ENCODE measurements around the gene CSMD2.
"Not testable (repeated sequence)": the region's sequence is repeated elsewhere in the genome, so short reads cannot be mapped to it uniquely, and the experiment has no call there.

CSMD2 gene

GRCh38 chr1:34024485-34024884, 140.5 kb downstream of the CSMD2 start:
- TF ChIP-seq CTCF (IDR thresholded peaks at IDR 0.05; ENCODE audit: low read depth, low read length): no peak
- in situ Hi-C loops (cut with HindIII; ENCODE audit: low sequenced_read_pairs): no loop called here
- H3K4me3 ChIP-seq (ENCODE audit: low read depth, low read length): no peak overlapping the region
- DNase-seq (ENCODE audit: low read depth, low spot score): no peak

- in situ Hi-C loops (cut with HindIII; ENCODE audit: low sequenced_read_pairs): no loop called here
- no peak for TF ChIP-seq CTCF (IDR thresholded peaks at IDR 0.05; ENCODE audit: low read depth, low read length)
- H3K4me3 ChIP-seq (ENCODE audit: low read depth, low read length): no peak overlapping the region
- no peak for DNase-seq (ENCODE audit: low read depth, low spot score)
Measured at GRCh38 chr1:34019741-34020552, 145.1 kb downstream of the CSMD2 start.

GRCh38 chr1:34018285-34018684, 146.7 kb downstream of the CSMD2 start:
- H3K4me3 ChIP-seq (ENCODE audit: low read depth, low read length): no peak overlapping the region
- TF ChIP-seq CTCF (IDR thresholded peaks at IDR 0.05; ENCODE audit: low read depth, low read length): no peak
- in situ Hi-C loops (cut with HindIII; ENCODE audit: low sequenced_read_pairs): no loop called here
- no peak for DNase-seq (ENCODE audit: low read depth, low spot score)

GRCh38 chr1:34016281-34016680, 148.7 kb downstream of the CSMD2 start:
- DNase-seq (ENCODE audit: low read depth, low spot score); in situ Hi-C loops (cut with HindIII; ENCODE audit: low sequenced_read_pairs): not testable (repeated sequence)

GRCh38 chr1:34013958-34014737, 150.9 kb downstream of the CSMD2 start:
- DNase-seq (ENCODE audit: low read depth, low spot score): no peak
- TF ChIP-seq CTCF (IDR thresholded peaks at IDR 0.05; ENCODE audit: low read depth, low read length): peak; percentile 57
- in situ Hi-C loops (cut with HindIII; ENCODE audit: low sequenced_read_pairs): no loop called here
- no peak overlapping the region for H3K4me3 ChIP-seq (ENCODE audit: low read depth, low read length)

More at GRCh38 chr1:34016281-34016680, 148.7 kb downstream of the CSMD2 start:
- H3K4me3 ChIP-seq (ENCODE audit: low read depth, low read length): not testable (repeated sequence)

- no peak for TF ChIP-seq CTCF (IDR thresholded peaks at IDR 0.05; ENCODE audit: low read depth, low read length)
- no peak for DNase-seq (ENCODE audit: low read depth, low spot score)
- in situ Hi-C loops (cut with HindIII; ENCODE audit: low sequenced_read_pairs): no loop called here
- no peak overlapping the region for H3K4me3 ChIP-seq (ENCODE audit: low read depth, low read length)
Measured at GRCh38 chr1:34013136-34013535, 151.9 kb downstream of the CSMD2 start.

Data from astrocyte of the spinal cord (primary cell).